ENCODE data around the gene FARP1.

The FARP1 gene

DNA sequence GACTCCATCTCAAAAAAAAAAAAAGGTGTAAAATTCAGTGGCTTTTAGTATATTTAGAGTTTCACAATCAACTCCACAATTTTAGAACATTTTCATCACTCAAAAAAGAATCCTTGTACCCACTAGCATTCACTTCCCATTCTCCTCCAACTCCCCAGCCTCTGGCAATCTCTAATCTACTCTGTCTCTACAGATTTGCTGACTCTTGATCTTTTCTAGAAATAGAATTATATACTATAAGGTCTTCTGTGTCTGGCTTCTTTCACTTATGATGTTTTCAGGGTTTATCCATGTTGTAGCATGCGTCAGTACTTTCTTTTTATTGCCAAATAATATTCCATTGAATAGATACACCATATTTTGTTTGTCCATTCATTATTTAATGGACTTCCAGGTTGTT, 8.0 kb upstream of the FARP1 start:
- no peak for FAIRE-seq

DNA sequence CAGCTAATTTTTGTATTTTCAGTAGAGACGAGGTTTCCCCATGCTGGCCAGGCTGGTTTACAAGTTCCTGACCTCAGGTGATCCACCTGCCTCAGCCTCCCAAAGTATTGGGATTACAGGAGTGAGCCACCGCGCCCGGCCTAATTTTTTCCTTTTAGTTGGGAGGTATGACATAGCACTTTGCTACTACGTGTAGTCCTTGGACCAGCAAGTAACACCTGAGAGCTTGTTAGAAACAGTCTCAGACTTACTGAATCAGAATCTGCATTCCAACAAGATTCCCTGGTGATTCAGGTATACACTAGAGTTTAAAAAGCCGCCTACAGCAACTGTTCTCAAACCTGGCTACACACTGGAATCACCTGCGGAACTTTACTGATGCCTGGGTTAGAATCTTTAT, 1.8 kb upstream of the FARP1 start:
- FAIRE-seq = no peak

DNA sequence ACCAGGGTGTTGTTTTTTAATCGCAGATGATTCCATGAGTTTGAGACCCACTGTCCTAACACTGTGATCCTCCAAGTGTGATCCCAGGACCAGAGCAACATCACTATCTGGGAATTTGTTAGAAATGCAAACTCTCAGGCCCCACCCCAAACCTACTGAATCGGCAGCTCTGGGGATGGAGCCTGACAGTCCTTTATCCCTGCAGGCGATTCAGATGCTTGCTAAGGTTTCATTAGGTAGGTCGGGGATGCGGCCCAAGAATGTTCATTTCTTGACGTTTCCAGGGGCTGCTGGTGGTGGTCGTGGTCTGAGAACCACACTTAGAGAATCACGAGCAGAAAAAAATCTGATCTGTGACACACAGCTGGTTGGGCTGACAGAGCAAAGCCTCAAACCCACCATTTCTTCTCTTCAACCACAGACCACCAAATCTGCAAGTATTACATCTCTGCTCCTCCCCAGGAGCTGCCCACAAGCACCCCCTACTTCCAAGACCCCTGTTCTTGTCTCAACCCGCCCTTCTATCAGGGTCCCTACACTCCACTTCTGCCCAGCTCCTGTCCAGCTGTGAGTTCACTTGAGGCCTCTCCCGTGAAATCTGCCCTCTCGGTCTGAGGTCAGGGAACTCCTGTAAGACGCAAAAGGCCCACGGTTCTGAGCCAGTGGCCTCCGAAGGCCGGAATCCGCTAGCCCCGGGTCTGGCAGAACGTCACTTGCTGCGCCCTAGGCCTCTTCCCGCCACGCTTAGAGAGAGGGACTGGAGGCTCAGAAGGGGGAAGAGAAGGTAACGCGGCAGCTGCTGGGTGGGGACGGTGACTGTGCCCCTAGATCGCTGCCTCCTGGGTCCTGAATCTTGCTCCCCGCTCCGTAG, 1.1 kb upstream of the FARP1 start:
- no peak for FAIRE-seq

DNA sequence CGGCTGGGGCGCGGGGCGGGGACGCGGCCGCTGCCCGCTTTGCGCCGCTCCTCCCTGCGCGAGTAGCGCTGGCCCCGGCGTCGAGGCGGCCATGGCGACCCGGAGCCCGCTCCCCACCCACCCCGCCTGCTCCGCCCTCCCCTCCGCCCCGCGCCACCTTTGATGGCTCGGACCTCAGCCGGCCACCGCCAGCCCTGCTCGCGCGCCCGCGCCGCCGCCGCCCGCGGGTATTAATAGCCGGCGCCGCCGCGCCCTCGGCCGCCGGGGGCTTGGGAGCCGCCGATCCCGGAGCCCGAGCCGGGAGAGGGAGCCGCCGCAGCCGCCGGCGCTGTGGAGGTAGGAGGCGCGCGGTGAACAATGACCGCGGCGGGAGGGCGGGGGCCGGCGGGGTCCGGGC, 261 bp downstream of the FARP1 start:
- no peak for FAIRE-seq

DNA sequence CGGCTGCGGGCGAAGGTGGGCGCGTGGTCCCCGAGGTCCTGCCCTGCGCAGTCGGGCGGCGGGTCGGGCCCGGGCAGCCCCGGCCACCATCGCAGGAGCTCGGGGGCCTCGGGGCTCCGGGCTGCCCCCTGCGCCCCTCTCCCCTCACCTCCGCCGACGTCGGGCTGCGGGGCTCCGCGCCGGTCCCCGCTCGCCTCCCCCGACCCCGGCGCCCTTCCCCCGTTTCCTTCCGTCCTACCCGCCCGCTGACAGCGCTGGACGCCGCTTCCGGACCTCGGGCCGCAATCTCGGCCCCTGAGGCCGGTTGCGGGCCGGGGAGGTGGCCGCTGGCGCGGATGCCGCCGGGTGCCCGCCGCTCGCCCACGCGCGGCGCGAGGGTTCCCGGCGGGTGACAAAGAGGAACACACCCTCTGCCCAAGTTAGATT, 720 bp downstream of the FARP1 start:
- no peak for FAIRE-seq

DNA sequence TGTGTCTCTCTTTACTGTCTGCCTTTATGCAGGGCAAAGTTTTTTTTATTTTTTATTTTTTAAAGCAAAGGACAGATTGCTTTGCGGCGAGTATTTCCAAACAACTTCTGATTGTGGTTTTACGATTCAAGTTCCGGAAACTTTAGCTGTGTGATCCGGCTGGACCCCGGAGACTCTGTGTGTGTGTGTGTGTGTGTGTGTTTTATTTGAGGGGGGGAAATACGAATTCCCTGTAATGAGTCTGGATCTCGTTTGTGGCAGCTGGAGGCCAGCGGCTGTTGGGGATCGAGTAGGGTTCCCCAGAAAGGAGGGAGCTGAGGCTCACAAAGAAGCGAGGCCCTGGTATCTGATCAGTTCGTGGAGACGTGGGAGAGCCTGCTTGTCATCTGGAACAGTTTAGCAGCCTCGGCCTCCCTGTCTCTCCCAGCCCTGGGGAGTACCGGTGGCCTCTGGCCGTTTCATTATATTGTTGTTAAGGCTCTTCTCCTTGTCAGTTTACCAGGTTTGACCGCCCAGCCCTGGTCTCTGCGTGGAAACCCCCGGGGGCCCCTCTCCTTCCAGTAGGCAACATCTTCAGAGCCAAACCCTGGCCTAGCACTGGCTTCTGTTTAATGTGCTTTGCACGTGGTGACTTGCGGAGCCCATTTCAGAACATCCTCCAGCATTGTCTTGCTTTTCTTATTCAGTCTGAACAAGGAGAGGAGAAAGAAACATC, 1.3 kb downstream of the FARP1 start:
- FAIRE-seq = no peak

DNA sequence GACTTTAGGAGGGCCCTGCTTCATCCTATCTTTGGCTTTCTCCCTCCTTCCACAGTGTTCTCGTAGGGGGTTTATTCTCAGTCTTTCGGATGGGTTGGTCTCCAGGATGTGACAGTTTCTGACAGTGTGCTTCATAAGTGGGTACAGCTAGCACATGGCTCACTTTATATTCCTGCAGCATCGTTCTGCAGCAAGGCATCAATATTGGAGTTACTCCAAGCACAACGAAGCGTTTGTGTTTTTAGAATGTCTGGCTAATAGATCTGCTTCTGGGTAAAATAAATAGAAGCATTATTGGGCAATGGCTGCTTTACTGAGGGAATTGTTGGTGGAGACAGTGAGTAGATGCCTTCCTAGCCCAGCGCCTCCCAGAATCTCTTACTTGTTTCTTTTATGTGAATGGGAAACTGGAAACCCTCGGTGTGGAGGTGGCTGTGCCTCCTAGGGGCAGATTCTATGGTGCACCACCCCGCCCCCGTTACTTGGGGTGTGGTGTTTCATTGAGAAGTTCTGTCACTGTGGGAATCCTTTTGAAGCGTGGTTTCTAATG, 2.0 kb downstream of the FARP1 start:
- FAIRE-seq = no peak

DNA sequence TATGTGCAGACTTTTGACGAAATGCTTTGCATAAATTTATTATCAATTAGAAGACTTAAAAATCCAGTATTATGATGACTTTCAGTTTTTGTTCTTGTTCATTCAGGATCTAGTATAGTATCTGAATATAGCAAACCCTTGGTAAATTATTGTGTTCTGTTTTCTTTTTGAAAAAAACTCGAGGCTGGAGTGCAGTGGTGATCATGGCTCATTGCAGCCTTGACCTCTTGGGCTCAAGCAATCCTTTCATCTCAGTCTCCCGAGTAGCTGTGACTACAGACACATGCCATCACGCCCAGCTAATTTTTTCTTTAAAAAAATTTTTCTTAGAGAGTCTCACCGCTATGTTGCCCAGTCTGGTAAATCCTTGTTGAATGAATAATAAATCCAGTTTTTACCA, 4.6 kb downstream of the FARP1 start:
- no peak for FAIRE-seq

DNA sequence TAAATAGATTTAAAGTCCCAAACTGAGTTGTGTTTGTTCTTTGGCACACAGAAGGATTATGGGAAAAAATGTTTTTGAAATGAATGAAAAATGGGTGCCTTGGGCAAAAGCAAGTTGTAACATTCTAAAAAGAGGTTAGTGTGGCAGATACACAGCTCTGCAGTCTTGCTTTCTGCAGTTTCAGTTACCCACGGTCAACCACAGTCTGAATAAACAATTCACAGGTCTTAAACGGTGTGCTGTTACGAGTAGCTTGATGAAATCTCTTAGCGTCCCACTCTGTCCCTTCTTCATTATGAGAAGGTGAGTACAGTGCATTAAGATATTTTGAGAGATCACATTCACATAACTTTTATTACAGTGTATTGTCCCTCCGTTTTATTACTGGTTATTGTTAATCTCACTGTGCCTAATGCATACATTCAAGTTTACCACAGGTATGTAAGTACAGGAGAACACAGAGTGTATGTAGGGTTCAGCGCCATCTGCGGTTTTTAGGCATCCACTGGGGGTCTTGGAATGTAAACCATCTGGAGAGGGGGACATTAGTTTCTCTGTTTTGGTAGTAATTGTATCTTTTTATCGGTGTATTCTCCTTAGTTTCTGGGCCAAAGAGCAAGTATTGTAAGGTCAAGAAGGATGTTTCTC, 8.1 kb downstream of the FARP1 start:
- no peak for FAIRE-seq

DNA sequence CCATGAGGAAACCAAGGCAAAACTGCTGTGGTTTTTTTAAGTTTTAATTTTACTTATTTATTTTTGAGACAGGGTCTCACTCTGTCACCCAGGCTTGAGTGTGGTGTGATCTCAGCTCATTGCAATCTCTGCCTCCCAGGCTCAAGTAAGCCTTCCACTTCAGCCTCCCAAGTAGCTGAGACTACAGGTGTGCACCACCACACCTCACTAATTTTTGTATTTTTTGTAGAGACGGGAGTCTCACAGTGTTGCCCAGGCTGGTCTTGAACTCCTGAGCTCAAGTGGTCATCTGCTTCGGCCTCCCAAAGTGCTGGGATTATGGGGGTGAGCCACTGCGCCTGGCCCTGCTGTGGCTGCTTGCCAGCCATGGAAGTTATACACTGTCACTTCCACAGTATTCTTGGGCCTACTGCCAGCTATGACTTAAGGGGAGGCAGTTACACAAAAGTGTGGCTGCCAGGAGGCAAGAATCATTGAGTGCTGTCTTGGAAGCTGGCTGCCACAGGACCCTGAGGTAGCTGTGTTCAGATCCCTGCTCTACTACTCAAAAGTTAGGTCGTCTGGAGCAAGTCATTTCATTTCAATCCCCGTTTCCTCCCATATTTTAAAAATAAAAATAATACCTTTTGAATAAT, 12.7 kb downstream of the FARP1 start:
- FAIRE-seq = no peak

DNA sequence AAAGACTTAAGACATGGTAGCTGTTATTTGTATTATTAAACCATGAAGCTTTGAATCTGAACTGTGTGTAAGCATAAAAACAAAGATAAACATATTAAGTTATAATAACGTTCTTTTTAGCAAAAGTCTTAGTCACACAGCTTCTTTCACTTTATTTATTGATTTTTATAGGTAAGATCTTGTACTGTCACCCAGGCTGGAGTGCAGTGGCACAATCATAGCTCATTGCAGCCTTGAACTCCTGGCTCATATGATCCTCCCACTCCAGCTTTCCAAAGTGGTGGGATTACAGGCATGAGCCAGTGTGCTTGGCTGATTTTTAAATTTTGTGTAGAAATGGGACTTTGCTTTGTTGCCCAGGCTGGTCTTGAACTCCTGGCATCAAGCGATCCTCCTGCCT, 13.4 kb downstream of the FARP1 start:
- FAIRE-seq = no peak

DNA sequence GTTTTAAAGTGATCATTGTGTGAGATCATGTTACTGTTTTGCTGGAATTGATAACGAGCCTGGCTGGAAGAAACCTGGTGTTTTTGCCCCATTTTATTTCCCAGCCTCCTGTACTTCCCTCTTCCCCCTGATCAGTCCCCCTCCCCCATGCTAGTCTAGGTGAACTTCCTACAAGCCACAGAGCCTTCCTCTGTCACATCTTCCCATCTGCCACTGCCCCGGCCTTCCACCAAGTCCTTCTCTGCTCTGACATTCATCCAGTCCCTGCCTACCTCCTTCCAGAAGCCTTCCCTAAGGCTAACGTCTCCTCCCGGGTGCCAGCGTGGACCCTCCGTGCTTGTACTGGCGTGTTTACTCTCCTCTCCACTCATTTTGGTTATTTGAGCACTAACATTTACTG, 14.3 kb downstream of the FARP1 start:
- no peak for FAIRE-seq

DNA sequence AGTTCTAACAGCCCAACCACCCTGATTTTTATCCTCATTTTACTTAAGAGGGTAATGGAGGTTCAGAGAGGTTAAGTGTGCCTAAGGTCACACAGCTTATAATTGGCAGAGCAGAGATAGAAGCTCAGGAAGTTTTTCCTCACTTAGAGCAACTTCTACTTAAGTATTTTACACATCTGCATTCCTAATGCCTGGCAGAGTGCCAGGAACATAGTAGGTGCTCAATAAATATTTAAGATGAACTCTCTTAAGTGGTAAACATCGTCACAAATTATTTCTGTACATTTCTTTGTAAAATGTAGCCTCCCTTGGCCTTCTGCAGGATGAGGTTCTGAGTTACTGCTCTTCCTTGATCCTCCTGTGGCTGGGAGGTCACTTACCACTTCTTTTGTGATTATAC, 14.7 kb downstream of the FARP1 start:
- no peak for FAIRE-seq

DNA sequence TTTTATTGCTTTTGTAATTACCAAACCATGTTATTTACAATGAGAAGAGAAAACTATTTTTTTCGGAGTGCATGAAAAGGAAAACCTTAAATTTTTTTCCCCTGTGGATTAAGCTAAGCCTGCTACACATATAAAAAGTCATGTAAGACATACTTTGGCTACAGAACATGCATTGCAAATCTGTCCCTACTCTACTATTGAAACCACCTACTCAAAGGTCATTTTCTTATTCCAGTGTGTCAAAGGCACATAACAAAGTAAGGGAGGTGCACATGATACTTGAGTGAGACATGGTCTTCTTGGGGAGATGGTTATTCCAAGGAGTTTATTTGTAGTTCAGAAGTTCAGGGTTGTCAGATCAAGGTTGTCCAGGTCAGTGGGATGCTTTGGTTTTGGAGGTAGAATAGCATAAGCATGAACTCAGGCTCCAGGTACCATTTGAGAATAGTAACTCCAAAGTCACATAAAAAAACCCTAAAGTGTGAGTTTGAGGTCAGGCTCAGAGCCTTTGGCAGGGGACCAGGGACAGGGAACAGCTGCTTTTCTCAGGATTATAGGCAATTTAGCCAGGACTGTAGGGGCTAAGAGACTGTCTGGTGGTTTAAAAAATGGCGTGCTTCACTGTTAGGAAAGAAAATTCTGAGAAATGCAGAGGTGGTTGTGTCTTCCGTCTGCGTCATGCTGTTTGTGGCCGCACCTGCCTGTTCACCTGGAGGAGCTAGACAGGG, 15.4 kb downstream of the FARP1 start:
- no peak for FAIRE-seq

DNA sequence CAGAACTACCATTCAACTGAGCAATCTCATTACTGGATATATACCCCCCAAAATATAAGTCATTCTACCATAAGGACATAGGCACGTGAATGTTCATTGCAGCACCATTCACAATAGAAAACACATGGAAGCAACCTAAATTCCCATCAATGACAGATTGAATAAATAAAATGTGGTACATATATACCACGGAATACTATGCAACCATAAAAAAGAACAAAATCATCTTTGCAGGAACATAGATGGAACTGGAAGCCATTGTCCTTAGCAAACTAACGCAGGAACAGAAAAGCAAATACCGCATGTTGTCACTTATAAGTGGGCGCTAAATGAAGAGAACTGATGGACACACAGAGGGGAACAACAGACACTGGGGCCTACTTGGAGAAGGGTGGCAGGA, 20.0 kb downstream of the FARP1 start:
- no peak for FAIRE-seq

DNA sequence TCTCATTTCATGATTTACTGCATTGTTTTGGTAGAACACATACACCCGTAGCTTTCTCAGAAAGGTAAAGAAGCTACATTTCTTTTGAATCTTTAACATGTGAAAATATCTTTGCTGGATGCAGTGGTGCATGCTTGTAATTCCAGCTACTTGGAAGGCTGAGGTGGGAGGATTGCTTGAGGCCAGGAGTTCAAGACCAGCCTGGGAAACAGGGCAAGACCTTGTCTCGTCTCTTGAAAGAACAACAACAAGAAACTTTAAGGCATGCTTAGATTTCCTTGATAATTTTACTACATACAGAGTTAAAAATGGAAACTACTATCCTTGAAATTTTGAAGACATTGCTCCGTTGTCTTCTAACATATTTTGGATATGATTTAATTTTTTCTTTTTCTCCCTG, 26.4 kb downstream of the FARP1 start:
- FAIRE-seq = no peak

DNA sequence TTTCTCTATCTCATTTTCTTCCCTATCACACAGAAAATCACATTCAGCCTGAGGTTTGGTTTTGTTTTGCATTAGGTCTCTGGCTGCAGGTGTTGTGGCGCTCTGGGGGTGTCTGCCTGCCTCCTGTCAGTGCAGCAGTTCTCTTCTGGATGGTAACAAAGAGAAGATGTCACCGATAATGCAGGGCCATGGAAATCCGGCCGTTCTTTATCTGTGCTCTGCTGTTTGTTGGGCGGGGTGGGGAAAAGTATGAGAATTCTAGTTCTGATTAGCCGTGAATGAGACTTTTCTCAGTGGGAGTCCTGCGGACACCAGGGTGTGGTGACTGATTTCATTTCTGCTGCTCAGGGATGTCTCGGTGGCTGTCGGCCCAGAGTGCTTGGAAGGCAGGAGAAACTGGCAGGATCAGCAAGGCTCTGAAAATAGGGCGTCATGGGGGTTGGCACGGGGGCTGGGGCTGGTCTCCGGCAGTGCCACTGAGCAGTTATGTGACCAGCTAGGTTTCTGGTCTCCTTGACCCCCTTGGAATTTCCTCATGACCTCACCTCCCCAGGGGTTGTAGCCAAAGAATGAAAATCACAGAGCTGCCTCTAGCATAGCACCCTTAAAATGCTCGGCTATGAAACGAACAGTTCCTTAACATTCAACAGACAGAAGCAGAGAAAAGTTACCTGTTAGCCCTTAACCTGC, 29.2 kb downstream of the FARP1 start:
- FAIRE-seq = no peak

DNA sequence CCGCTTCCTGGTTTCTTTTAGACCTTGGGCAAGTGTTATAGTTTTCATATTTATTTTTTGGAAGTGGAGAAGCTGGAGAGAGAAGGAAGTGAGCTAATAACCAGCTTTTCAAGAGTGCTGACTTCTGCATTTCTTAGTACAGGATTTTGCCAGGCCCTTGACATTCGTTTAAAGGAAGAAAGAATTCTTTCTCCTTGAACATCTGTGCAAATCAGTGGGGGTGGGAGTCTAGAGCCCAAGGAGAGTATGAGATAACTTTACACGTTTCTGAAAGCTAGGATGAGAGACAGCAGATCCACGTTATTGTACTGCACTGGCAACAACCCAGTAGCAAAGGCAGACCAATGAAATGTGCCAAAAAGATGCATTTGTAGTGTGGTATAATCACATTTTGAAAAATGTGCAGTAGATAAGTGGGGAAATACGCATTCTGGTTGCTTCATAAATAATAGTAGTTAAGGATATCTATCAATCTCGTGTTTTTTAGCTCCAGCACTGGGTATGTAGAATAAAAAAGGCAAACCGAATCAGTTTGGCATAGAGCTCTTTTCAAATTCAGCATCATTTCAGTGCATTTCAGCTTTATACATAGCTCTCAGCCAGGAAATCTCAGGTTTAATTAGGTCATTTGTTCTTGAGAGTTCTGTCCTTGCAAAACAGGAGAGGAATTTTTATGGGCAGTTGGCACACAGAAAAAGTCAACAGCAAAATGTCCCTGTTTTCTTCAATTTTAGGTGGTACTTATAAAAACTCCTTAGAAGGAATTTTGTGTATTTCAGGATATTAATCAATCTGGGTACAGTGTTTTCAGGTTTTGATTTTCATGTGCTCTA, 29.9 kb downstream of the FARP1 start:
- FAIRE-seq = no peak

DNA sequence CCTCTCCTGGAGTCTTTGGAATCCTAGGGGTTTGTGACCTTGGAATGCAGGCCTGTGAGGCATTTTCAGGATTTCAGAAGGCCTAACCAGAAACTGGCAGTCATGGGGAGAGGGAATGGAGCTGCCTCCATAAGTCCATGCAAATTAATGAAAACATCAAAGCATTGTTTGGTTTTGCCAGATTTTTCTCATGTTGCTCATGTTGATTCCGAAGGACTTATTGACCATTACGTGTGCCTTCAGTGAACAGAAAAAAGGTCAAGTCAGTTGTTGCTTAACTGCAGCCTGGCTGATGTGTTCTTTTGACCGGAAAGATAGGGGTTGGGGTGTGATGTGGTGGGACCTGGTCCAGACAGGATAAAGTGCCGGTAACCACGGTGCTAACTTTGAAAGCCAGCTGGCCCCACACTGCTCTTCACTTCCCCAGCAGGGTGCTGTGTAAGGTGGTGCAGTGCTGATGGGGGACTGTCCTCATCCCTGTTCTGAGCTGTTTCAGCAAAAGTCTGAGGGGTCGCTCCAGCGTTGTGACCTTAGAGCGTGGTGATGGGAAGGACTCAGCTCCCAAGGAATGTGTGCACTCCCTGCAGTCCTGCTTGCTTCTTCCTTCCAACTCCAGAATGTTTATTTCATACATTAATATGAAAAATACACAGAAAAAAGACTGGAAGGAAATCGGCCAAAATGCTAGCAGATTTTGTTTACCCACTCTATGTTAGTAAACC, 30.7 kb downstream of the FARP1 start:
- FAIRE-seq = peak; percentile 92

DNA sequence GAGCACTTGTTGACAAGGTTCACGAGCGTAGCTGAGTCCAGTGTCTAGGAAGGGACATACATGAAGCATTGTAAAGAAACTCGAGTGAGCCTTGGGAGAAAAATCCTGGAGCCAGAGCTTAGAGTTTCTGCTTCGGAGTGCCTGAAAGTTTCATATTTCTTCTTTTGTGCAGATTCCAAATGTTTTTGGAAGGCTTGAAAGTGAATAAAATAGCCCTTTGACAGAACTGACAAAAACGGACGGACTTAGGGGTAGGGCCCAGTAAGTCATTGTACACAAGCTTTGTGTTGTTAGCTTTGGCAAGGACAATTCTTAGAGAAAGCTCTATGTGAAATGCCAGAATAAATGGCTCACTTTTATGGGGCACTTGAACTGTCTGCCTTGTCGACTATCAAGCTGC, 31.4 kb downstream of the FARP1 start:
- no peak for FAIRE-seq

Measured in G401.6 (cell line).